Hepatocyte (in vitro differentiated cells): ENCODE results near the gene FOXP4. TPM values are rescaled to one million over a fixed set of nuclear protein-coding genes. Genes with fewer than 3 reads are reported as not detected.

Source experiments
- DNase-seq: peaks from one replicate; pipeline ENCODE4 v3.0.0-alpha.2; 2016; ENCODE audit warnings: low spot score
- H2AFZ ChIP-seq: fragments of 200-600 bp; sonication (generic); 2 replicates; pipeline ENCODE4 v1.6.0; 2016; ENCODE audit warnings: antibody characterized with exemption, mild to moderate bottlenecking
- H3K27ac ChIP-seq: fragments of 200-600 bp; sonication (generic); 2 replicates; pipeline ENCODE4 v1.5.1; 2016; ENCODE audit warnings: mild to moderate bottlenecking
- H3K27me3 ChIP-seq: fragments of 200-600 bp; sonication (generic); 2 replicates; pipeline ENCODE4 v1.6.1; 2016
- H3K36me3 ChIP-seq: fragments of 200-600 bp; sonication (generic); replicated peaks from 2 replicates; pipeline ENCODE4 v1.5.1; 2016; ENCODE audit warnings: low read depth; ENCODE audit not compliant: insufficient read depth
- H3K4me1 ChIP-seq: fragments of 200-600 bp; sonication (generic); 2 replicates; pipeline ENCODE4 v1.5.1; 2016; ENCODE audit warnings: mild to moderate bottlenecking, moderate library complexity; ENCODE audit not compliant: insufficient read depth
- H3K4me2 ChIP-seq: fragments of 200-600 bp; sonication (generic); 2 replicates; pipeline ENCODE4 v1.6.0; 2016
- H3K4me3 ChIP-seq: fragments of 200-600 bp; sonication (generic); 2 replicates; pipeline ENCODE4 v1.5.1; 2016; ENCODE audit warnings: mild to moderate bottlenecking
- H3K79me2 ChIP-seq: fragments of 200-600 bp; sonication (generic); 2 replicates; pipeline ENCODE4 v1.6.0; 2017; ENCODE audit warnings: mild to moderate bottlenecking
- H3K9me2 ChIP-seq: fragments of 200-600 bp; sonication (generic); replicated peaks from 2 replicates; pipeline ENCODE4 v1.6.0; 2017; ENCODE audit warnings: mild to moderate bottlenecking; ENCODE audit not compliant: insufficient read depth
- H3K9me3 ChIP-seq: fragments of 200-600 bp; sonication (generic); 2 replicates; pipeline ENCODE4 v1.5.1; 2016; ENCODE audit warnings: low read depth, mild to moderate bottlenecking
- H4K20me1 ChIP-seq: fragments of 200-600 bp; sonication (generic); 2 replicates; pipeline ENCODE4 v1.6.0; 2016; ENCODE audit warnings: mild to moderate bottlenecking; ENCODE audit not compliant: insufficient read depth, poor library complexity, severe bottlenecking
- CTCF ChIP-seq: fragments of 200-600 bp; sonication (generic); IDR thresholded peaks from 2 replicates; pipeline ENCODE4 v1.5.1; 2016; ENCODE audit warnings: antibody characterized with exemption, mild to moderate bottlenecking; ENCODE audit not compliant: poor library complexity
- EZH2 ChIP-seq: fragments of 200-600 bp; sonication (generic); IDR thresholded peaks from 2 replicates; pipeline ENCODE4 v1.6.1; 2016; ENCODE audit warnings: antibody characterized with exemption, mild to moderate bottlenecking, borderline replicate concordance
- EZH2phosphoT487 ChIP-seq: fragments of 200-600 bp; sonication (generic); IDR thresholded peaks from one replicate; pipeline ENCODE4 v1.6.1; 2018; ENCODE audit warnings: antibody characterized with exemption, mild to moderate bottlenecking, low read depth, moderate library complexity; ENCODE audit not compliant: unreplicated experiment, severe bottlenecking
- WGBS: methylation state at CpG from one replicate; pipeline ENCODE4 v1.1.6; 2016; ENCODE audit warnings: low lambda C conversion rate; ENCODE audit errors: missing lambda C conversion rate; 5-methylcytosine and 5-hydroxymethylcytosine counted together
- polyA plus RNA-seq: library from polyadenylated mRNA; unstranded; fragments of >200 nt; fragmentation: Nextera tagmentation; extraction: Ambion mirVana; gene quantifications from 2 replicates; pipeline ENCODE4 v1.2.1, GENCODE V29; 2016
- total RNA-seq: library from RNA; depleted of rRNA; stranded (reverse); fragments of >200 nt; gene quantifications from 2 replicates; pipeline ENCODE4 v1.2.3, GENCODE V29; 2014

FOXP4 gene
- total and polyA plus RNA-seq, 2 experiments from 2014 or later = 24.3 to 87.8 TPM

DNA sequence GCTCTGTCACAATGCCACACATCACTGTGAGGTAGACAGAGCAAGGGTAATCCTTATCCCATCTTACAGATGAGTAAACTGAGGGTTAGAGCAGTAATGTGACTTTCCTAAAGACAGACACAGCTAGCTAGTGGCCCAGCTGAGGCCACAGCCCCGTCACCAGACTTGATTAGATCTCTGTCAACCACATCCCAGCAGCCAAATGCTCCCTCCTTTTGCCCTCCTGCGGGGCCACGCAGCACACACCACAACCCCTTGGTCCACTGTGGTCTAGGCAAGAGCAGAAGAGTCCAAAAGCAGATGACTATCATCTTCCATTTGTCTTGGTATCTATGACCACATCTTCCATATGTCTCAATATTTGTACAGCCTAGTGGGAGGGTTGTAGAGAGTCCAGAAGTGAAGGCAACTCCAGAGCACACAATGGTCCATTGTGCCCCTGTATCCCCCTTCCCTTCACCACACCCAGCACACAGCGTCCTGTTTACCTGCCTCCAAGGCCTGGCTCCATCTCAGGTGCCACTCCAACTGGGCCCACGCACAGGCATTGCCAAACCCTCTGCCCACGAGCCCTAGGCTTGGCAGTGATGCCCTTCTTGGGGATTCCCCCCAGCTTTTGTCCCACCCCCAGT lies 47.1 kb upstream of the FOXP4 start:
- H2AFZ ChIP-seq = no peak overlapping the region
- 92% methylated on average over 6 of the region's 6 CpGs for WGBS
- H3K4me3 ChIP-seq = no peak overlapping the region
- H3K4me2 ChIP-seq = no peak overlapping the region
- no peaks in the 10 kb centered on the region for H3K9me2 ChIP-seq
- H3K9me3 ChIP-seq = no peaks in the 10 kb centered on the region
- no peaks in the 10 kb centered on the region for H3K79me2 ChIP-seq
- peaks cover 27% of the 10 kb centered on the region for H3K4me1 ChIP-seq
- TF ChIP-seq CTCF (no peak), EZH2 (no peak), EZH2phosphoT487 (no peak)
- no peaks in the 10 kb centered on the region for H3K36me3 ChIP-seq
- no peak overlapping the region for H3K27ac ChIP-seq
- DNase-seq = no peak
- H3K27me3 ChIP-seq = no peaks in the 10 kb centered on the region
- no peaks in the 10 kb centered on the region for H4K20me1 ChIP-seq

GRCh38 chr6:41500561-41500960 lies 45.6 kb upstream of the FOXP4 start:
- TF ChIP-seq CTCF (no peak), EZH2phosphoT487 (no peak), EZH2 (no peak)
- Histone ChIP-seq H3K79me2 (no peaks in the 10 kb centered on the region), H3K4me3 (no peak overlapping the region), H3K9me2 (no peaks in the 10 kb centered on the region), H3K9me3 (no peaks in the 10 kb centered on the region), H3K27me3 (no peaks in the 10 kb centered on the region), H3K4me2 (no peak overlapping the region), H2AFZ (no peak overlapping the region), H3K4me1 (peaks cover 32% of the 10 kb centered on the region), H3K27ac (no peak overlapping the region), H4K20me1 (no peaks in the 10 kb centered on the region), H3K36me3 (no peaks in the 10 kb centered on the region)
- no peak for DNase-seq
- WGBS = 70% methylated on average over 3 of the region's 3 CpGs

DNA sequence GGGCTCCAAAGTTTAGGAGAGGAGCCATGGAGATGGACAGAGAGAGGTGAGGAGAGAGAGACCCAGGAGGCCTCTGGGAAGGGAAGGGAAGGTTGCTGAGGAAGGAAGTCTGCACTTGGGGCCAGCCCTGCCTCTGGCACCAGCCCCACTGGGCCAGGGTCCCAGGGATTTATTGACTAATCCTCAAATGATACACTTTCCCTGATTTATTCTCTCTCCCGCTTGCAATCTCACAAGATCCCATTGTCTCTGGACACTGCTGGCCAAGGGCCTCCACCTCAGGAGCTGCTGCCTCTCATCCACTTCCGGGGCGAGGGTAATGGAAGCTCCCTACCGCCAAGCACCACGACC lies 43.6 kb upstream of the FOXP4 start:
- no peaks in the 10 kb centered on the region for H3K79me2 ChIP-seq
- no peaks in the 10 kb centered on the region for H3K27me3 ChIP-seq
- H2AFZ ChIP-seq = no peak overlapping the region
- H3K9me3 ChIP-seq = no peaks in the 10 kb centered on the region
- H3K4me2 ChIP-seq = peak overlapping the region; percentile 93
- WGBS = 69% methylated on average over 5 of the region's 5 CpGs
- peaks cover 40% of the 10 kb centered on the region for H3K4me1 ChIP-seq
- DNase-seq = no peak
- no peak overlapping the region for H3K4me3 ChIP-seq
- peak overlapping the region; percentile 97 for H3K27ac ChIP-seq
- no peaks in the 10 kb centered on the region for H3K36me3 ChIP-seq
- no peaks in the 10 kb centered on the region for H3K9me2 ChIP-seq
- no peaks in the 10 kb centered on the region for H4K20me1 ChIP-seq
- TF ChIP-seq EZH2 = no peak
- no peak for TF ChIP-seq EZH2phosphoT487
- no peak for TF ChIP-seq CTCF
